Measurements from ENCODE around the gene NKTR.

DNA sequence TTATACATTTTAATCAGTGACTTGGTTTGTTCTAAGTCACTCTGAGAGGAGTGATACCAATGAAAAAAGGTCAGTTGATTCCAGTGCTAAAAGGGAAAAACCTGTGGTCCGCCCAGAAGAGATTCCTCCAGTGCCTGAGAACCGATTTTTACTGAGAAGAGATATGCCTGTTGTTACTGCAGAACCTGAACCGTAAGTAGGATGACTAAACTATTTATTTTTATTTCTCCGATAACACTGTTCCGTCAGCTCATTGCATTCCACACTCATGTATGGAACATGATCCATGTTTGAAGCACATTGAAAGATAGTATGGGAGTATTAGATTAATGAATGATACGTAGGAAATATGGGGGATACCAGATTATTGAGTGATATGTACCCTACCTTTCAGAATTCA lies 33.1 kb downstream of the NKTR start:
- TF ChIP-seq, protein P1, sequence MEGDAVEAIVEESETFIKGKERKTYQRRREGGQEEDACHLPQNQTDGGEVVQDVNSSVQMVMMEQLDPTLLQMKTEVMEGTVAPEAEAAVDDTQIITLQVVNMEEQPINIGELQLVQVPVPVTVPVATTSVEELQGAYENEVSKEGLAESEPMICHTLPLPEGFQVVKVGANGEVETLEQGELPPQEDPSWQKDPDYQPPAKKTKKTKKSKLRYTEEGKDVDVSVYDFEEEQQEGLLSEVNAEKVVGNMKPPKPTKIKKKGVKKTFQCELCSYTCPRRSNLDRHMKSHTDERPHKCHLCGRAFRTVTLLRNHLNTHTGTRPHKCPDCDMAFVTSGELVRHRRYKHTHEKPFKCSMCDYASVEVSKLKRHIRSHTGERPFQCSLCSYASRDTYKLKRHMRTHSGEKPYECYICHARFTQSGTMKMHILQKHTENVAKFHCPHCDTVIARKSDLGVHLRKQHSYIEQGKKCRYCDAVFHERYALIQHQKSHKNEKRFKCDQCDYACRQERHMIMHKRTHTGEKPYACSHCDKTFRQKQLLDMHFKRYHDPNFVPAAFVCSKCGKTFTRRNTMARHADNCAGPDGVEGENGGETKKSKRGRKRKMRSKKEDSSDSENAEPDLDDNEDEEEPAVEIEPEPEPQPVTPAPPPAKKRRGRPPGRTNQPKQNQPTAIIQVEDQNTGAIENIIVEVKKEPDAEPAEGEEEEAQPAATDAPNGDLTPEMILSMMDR (IDR thresholded peaks at IDR 0.05), result no peak
- no peak for TF ChIP-seq POLR2A (IDR thresholded peaks at IDR 0.05)

Data from esophagus squamous epithelium (tissue), 4 donors.